Prostate gland (tissue), 2 donors: ENCODE data around the gene KCNK15. TPM values are rescaled to one million over a fixed set of nuclear protein-coding genes. Genes with fewer than 3 reads are reported as not detected.

ENCODE experiments used
- total RNA-seq, 2 donors: library from RNA; depleted of rRNA; stranded (reverse); fragments of >200 nt; gene quantifications; one replicate each; pipeline ENCODE4 v1.1.0, GENCODE V29; 2016

Gene KCNK15
- total RNA-seq, 2 donors from 2014 or later = 1.5 to 16.1 TPM

Other genes with a start within 250 kb of the KCNK15 start
- 100 to 1,000 TPM in 1 of 2 donors, 10 to 100 TPM in 1; 89.1 to 141 TPM for gene SERINC3, start 223.8 kb upstream of the KCNK15 start, total RNA-seq
- gene PKIG, start 163.3 kb upstream of the KCNK15 start, total RNA-seq = 10 to 100 TPM; 60.9 to 81.1 TPM
- 1 to 10 TPM; 1.1 to 10.0 TPM for gene ADA, start 94.2 kb upstream of the KCNK15 start, total RNA-seq
- gene CCN5, start 30.5 kb upstream of the KCNK15 start, total RNA-seq = 10 to 100 TPM; 62.9 to 64.3 TPM
- gene RIMS4, start 64.7 kb downstream of the KCNK15 start, total RNA-seq = 10 to 100 TPM in 1 of 2 donors, 1 to 10 TPM in 1; 1.0 to 61.9 TPM
- 100 to 1,000 TPM; 122 to 131 TPM for gene YWHAB, start 139.8 kb downstream of the KCNK15 start, total RNA-seq
- gene PABPC1L, start 164.2 kb downstream of the KCNK15 start, total RNA-seq = 10 to 100 TPM; 35.6 to 48.9 TPM
- 100 to 1,000 TPM in 1 of 2 donors, 10 to 100 TPM in 1; 24.4 to 163 TPM for gene TOMM34, start 214.5 kb downstream of the KCNK15 start, total RNA-seq
- 10 to 100 TPM; 14.4 to 35.1 TPM for gene STK4, start 220.6 kb downstream of the KCNK15 start, total RNA-seq